SU-DHL-6 (cell line): Measurements from ENCODE around the gene DMD.

Source experiments
- H2AFZ ChIP-seq: fragments of 200-600 bp; sonication (generic); 2 replicates; pipeline ENCODE4 v1.6.1; 2014; ENCODE audit warnings: low read depth, mild to moderate bottlenecking, moderate library complexity, mixed read lengths, antibody characterized with exemption, low read length; ENCODE audit not compliant: severe bottlenecking
- H3F3A ChIP-seq: fragments of 200-600 bp; shearing (Covaris generic); 2 replicates; pipeline ENCODE4 v1.6.0; 2016; ENCODE audit warnings: antibody characterized with exemption, mild to moderate bottlenecking; ENCODE audit not compliant: insufficient read depth
- H3K27ac ChIP-seq: fragments of 200-600 bp; sonication (generic); 2 replicates; pipeline ENCODE4 v1.5.1; 2016; ENCODE audit warnings: low read depth, mild to moderate bottlenecking, low read length, moderate library complexity, mixed read lengths
- H3K27me3 ChIP-seq: fragments of 200-600 bp; sonication (generic), shearing (Covaris generic); 2 replicates; pipeline ENCODE4 v1.6.0; 2014; ENCODE audit warnings: mild to moderate bottlenecking, low read length
- H3K36me3 ChIP-seq: fragments of 200-600 bp; sonication (generic); 2 replicates; pipeline ENCODE4 v1.6.1; 2014; ENCODE audit warnings: mild to moderate bottlenecking, low read length, mixed read lengths
- H3K4me2 ChIP-seq: fragments of 300-600, 200-600 bp; shearing (Covaris generic), sonication (generic); 2 replicates; pipeline ENCODE4 v1.6.0; 2014; ENCODE audit warnings: low read length, low read depth, mild to moderate bottlenecking; ENCODE audit not compliant: poor library complexity, severe bottlenecking
- H3K4me3 ChIP-seq: fragments of 200-600 bp; sonication (generic); 2 replicates; pipeline ENCODE4 v1.5.1; 2014; ENCODE audit warnings: antibody characterized with exemption, low read length, mild to moderate bottlenecking, mixed read lengths; ENCODE audit not compliant: insufficient read depth, poor library complexity, severe bottlenecking
- H3K79me2 ChIP-seq: fragments of 200-600 bp; sonication (generic); 2 replicates; pipeline ENCODE4 v1.6.1; 2014; ENCODE audit warnings: mild to moderate bottlenecking, low read length, moderate library complexity; ENCODE audit not compliant: insufficient read depth
- H3K9ac ChIP-seq: fragments of 200-600 bp; sonication (generic); 2 replicates; pipeline ENCODE4 v1.7.0; 2014; ENCODE audit warnings: mild to moderate bottlenecking, low read length
- H3K9me2 ChIP-seq: fragments of 200-600 bp; sonication (generic); replicated peaks from 2 replicates; pipeline ENCODE4 v1.6.1; 2014; ENCODE audit warnings: low read length; ENCODE audit not compliant: insufficient read depth
- H3K9me3 ChIP-seq: fragments of 200-600 bp; sonication (generic); 2 replicates; pipeline ENCODE4 v1.6.1; 2014; ENCODE audit warnings: low read length, mixed read lengths; ENCODE audit not compliant: insufficient read depth
- H4K20me1 ChIP-seq: fragments of 200-600 bp; sonication (generic); 2 replicates; pipeline ENCODE4 v1.6.1; 2014; ENCODE audit warnings: low read depth, mild to moderate bottlenecking, antibody characterized with exemption, low read length, moderate library complexity, mixed read lengths
- EZH2phosphoT487 ChIP-seq: fragments of 200-600 bp; sonication (generic), shearing (Covaris generic); conservative IDR thresholded peaks from 2 replicates; pipeline ENCODE4 v1.6.1; 2018; ENCODE audit warnings: mild to moderate bottlenecking, antibody characterized with exemption, low read length, moderate library complexity, mixed read lengths
- TF ChIP-seq, protein P1 (sequence below): fragments of 200-600 bp; sonication (generic); IDR thresholded peaks from one replicate; pipeline ENCODE4 v1.5.1; 2017; ENCODE audit warnings: antibody characterized with exemption, mild to moderate bottlenecking, low read length, moderate library complexity; ENCODE audit not compliant: insufficient read depth, poor library complexity, severe bottlenecking

DMD gene

DNA sequence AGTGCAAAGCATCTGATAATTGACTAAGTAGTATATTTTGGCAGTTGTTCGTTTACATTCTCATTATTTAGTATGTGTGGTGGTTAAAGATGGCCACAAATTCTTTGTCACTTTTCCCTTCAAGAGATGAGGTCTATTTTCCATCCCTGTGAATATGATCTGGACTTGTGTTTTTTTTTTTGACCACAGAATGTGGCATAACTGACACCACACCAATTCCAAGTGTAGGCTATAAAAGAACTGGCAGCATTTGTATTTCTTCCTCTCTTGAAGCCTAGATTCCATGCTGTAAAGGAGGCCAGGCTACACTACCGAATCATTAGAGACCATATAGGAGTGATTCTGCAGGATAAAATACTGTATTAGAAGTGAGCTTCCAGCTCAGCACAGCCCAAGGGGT, 596.6 kb downstream of the DMD start:
- Histone ChIP-seq H3K9ac (no peak overlapping the region), H3K4me3 (no peak overlapping the region), H3K27me3 (no peaks in the 10 kb centered on the region)

DNA sequence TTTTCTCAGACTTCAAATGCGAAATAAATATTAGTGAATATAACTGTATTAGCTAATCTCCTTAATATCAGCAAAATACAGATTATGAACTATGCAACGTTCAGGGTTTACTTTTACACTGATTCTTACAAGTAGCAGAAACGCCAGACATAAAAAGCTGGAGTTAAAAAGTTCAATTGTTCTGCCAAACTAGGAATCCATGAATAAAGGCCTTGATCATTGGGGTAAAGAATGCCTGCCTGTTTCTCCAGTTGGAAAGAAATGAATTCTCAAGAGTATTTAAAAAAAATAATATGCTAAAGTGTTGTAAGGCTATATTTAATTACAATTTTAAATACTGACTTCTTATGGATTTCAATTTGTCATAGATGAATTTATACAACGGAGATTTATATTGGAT, 612.2 kb downstream of the DMD start:
- TF ChIP-seq, protein P1, sequence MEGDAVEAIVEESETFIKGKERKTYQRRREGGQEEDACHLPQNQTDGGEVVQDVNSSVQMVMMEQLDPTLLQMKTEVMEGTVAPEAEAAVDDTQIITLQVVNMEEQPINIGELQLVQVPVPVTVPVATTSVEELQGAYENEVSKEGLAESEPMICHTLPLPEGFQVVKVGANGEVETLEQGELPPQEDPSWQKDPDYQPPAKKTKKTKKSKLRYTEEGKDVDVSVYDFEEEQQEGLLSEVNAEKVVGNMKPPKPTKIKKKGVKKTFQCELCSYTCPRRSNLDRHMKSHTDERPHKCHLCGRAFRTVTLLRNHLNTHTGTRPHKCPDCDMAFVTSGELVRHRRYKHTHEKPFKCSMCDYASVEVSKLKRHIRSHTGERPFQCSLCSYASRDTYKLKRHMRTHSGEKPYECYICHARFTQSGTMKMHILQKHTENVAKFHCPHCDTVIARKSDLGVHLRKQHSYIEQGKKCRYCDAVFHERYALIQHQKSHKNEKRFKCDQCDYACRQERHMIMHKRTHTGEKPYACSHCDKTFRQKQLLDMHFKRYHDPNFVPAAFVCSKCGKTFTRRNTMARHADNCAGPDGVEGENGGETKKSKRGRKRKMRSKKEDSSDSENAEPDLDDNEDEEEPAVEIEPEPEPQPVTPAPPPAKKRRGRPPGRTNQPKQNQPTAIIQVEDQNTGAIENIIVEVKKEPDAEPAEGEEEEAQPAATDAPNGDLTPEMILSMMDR = no peak
- no peak for TF ChIP-seq EZH2phosphoT487
- no peaks in the 10 kb centered on the region for H3K9me3 ChIP-seq
- no peak overlapping the region for H3K27ac ChIP-seq
- no peaks in the 10 kb centered on the region for H3K9me2 ChIP-seq
- no peak overlapping the region for H3K9ac ChIP-seq
- H3K4me3 ChIP-seq = no peak overlapping the region
- H3K4me2 ChIP-seq = no peak overlapping the region
- H4K20me1 ChIP-seq = no peaks in the 10 kb centered on the region
- no peaks in the 10 kb centered on the region for H3K79me2 ChIP-seq
- H3F3A ChIP-seq = no peaks in the 10 kb centered on the region
- H3K27me3 ChIP-seq = no peaks in the 10 kb centered on the region
- no peaks in the 10 kb centered on the region for H3K36me3 ChIP-seq
- H2AFZ ChIP-seq = no peak overlapping the region

More for the DNA sequence above, 596.6 kb downstream of the DMD start:
- no peaks in the 10 kb centered on the region for H3K36me3 ChIP-seq
- no peaks in the 10 kb centered on the region for H3F3A ChIP-seq
- H3K9me2 ChIP-seq = no peaks in the 10 kb centered on the region
- TF ChIP-seq EZH2phosphoT487 = no peak
- TF ChIP-seq, protein P1 = no peak
- H2AFZ ChIP-seq = no peak overlapping the region
- H3K4me2 ChIP-seq = no peak overlapping the region
- H3K79me2 ChIP-seq = no peaks in the 10 kb centered on the region
- H4K20me1 ChIP-seq = no peaks in the 10 kb centered on the region
- H3K9me3 ChIP-seq = no peaks in the 10 kb centered on the region
- H3K27ac ChIP-seq = no peak overlapping the region

DNA sequence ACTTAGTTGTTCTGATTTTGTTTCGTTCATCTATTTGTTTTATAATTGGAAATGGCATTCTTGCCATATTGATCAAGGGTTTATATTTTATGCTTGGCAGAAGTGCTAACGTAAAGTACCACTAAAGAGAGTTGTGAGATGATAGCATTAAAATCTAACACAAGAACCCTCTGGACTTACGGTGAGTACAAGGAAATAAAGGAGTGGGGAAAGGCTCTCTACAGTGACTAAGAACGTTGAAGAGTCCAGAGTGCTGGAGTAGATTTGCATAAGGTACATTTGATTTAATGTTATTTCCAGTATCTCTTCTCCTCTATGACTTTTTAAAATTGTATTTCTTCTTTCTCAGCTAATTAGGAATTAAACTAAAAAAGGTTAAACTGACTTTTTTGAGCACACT, 612.6 kb downstream of the DMD start:
- no peak overlapping the region for H3K9ac ChIP-seq
- H3F3A ChIP-seq = no peaks in the 10 kb centered on the region
- no peak overlapping the region for H3K27ac ChIP-seq
- no peaks in the 10 kb centered on the region for H3K79me2 ChIP-seq
- no peak for TF ChIP-seq EZH2phosphoT487
- TF ChIP-seq, protein P1 = no peak
- no peak overlapping the region for H3K4me3 ChIP-seq
- no peaks in the 10 kb centered on the region for H3K9me3 ChIP-seq
- H4K20me1 ChIP-seq = no peaks in the 10 kb centered on the region
- no peaks in the 10 kb centered on the region for H3K27me3 ChIP-seq
- H3K4me2 ChIP-seq = no peak overlapping the region
- H2AFZ ChIP-seq = no peak overlapping the region
- H3K9me2 ChIP-seq = no peaks in the 10 kb centered on the region
- no peaks in the 10 kb centered on the region for H3K36me3 ChIP-seq
